OCI-LY7 (cell line): ENCODE results near the gene KLHL6. TPM values are rescaled to one million over a fixed set of nuclear protein-coding genes. Genes with fewer than 3 reads are reported as not detected.

Experiments used
- BruUV-seq: library from RNA; stranded (reverse); fragments of 400-500 nt; replicated peaks from 2 replicates; lab custom pipeline; 2021; lab: Mats Ljungman, UMichigan
- CTCF ChIA-PET: fragments of 300-600 bp; sonication (Branson Sonifier 250); formaldehyde crosslinking; loops from one replicate; lab custom pipeline; 2022; ENCODE audit warnings: antibody characterized with exemption; ENCODE audit not compliant: unreplicated experiment; lab: Charles Lee
- POLR2A ChIA-PET: fragments of 300-600 bp; sonication (Branson Sonifier 250); formaldehyde crosslinking; loops from one replicate; lab custom pipeline; 2022; ENCODE audit warnings: antibody characterized with exemption; lab: Charles Lee
- DNase-seq: peaks from one replicate; pipeline ENCODE4 v3.0.0-alpha.2; 2015; ENCODE audit warnings: low spot score
- H2AFZ ChIP-seq: fragments of 200-600 bp; sonication (generic), shearing (Covaris generic); 2 replicates; pipeline ENCODE4 v1.6.1; 2014; ENCODE audit warnings: mild to moderate bottlenecking, antibody characterized with exemption, low read length, moderate library complexity
- H3K27ac ChIP-seq: fragments of 200-600 bp; sonication (generic); 2 replicates; pipeline ENCODE4 v1.5.1; 2014; ENCODE audit warnings: mixed run types, low read depth, mild to moderate bottlenecking, moderate library complexity, low read length, inconsistent platforms; ENCODE audit not compliant: poor library complexity, severe bottlenecking
- H3K36me3 ChIP-seq: fragments of 200-600 bp; sonication (generic); 2 replicates; pipeline ENCODE4 v1.6.1; 2014; ENCODE audit warnings: mild to moderate bottlenecking, antibody characterized with exemption, low read length, moderate library complexity, mixed read lengths; ENCODE audit not compliant: insufficient read depth
- H3K4me1 ChIP-seq: fragments of 200-600 bp; sonication (generic); 2 replicates; pipeline ENCODE4 v1.5.1; 2014; ENCODE audit warnings: mild to moderate bottlenecking, low read length; ENCODE audit not compliant: insufficient read depth, poor library complexity, severe bottlenecking
- H3K4me2 ChIP-seq: fragments of 200-600 bp; sonication (generic); 2 replicates; pipeline ENCODE4 v1.6.1; 2014; ENCODE audit warnings: mild to moderate bottlenecking, low read length
- H3K4me3 ChIP-seq: fragments of 200-600 bp; sonication (generic); 2 replicates; pipeline ENCODE4 v1.5.1; 2014; ENCODE audit warnings: mild to moderate bottlenecking, low read depth, low read length; ENCODE audit not compliant: poor library complexity, severe bottlenecking
- H3K79me2 ChIP-seq: fragments of 200-600 bp; sonication (generic); 2 replicates; pipeline ENCODE4 v1.6.1; 2016; ENCODE audit warnings: low read depth, mild to moderate bottlenecking, low read length, moderate library complexity, mixed read lengths; ENCODE audit not compliant: insufficient read depth
- H3K9me2 ChIP-seq: fragments of 200-600 bp; sonication (generic); 2 replicates; pipeline ENCODE4 v1.6.1; 2016; ENCODE audit warnings: mild to moderate bottlenecking, low read length, mixed read lengths; ENCODE audit not compliant: insufficient read depth
- H3K9me3 ChIP-seq: fragments of 200-600 bp; sonication (generic); 2 replicates; pipeline ENCODE4 v1.6.1; 2014; ENCODE audit warnings: mild to moderate bottlenecking, mixed run types, low read length, mixed read lengths
- H4K20me1 ChIP-seq: fragments of 200-600 bp; sonication (generic); 2 replicates; pipeline ENCODE4 v1.6.1; 2014; ENCODE audit warnings: mild to moderate bottlenecking, antibody characterized with exemption, low read length, moderate library complexity, mixed read lengths; ENCODE audit not compliant: insufficient read depth
- EZH2phosphoT487 ChIP-seq: fragments of 200-600 bp; sonication (generic); IDR thresholded peaks from 2 replicates; pipeline ENCODE4 v1.6.1; 2018; ENCODE audit warnings: low read depth, borderline replicate concordance, mild to moderate bottlenecking, mixed run types, antibody characterized with exemption, low read length, moderate library complexity, mixed read lengths
- intact Hi-C: fragments of 100-400 bp; cut with micrococcal nuclease; formaldehyde crosslinking; loops from one replicate; pipeline ENCODE4 v1.10.0; 2022; ENCODE audit not compliant: unreplicated experiment
- total RNA-seq, 2 experiments: library from RNA; depleted of rRNA in 1 of 2; stranded (reverse); fragments of >200 nt in 1 of 2; shearing (Covaris generic) in 1 of 2; gene quantifications; 2 replicates each; pipeline ENCODE4 v1.2.3, GENCODE V29; 2014 to 2022
- TF ChIP-seq, protein P1 (sequence below): fragments of 200-600 bp; sonication (generic); conservative IDR thresholded peaks from 2 replicates; pipeline ENCODE4 v1.5.1; 2014; ENCODE audit warnings: mild to moderate bottlenecking, antibody characterized with exemption, low read length, moderate library complexity, mixed read lengths

Gene KLHL6
- total RNA-seq, 2 experiments from 2014 or later = 143 to 169 TPM

DNA sequence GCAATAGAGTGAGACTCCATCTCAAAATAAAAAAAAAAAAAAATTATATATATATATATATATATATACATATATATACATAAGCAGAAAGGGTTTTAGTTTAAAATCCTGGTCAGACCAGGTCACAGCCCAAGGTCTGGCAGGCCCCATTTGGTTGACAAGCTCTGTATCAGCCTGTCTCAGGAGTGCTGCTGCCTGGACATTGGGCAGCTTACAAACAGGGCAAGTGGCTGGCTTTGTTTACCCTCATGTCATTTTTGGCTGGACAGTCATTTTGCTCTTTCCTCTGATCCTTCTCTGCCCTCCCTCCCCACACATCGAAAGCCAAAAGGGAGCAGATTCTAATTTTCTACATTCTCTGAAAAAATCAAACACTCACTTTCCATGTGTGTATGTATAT lies 26.7 kb upstream of the KLHL6 start:
- no peaks in the 10 kb centered on the region for H4K20me1 ChIP-seq
- TF ChIP-seq, protein P1, sequence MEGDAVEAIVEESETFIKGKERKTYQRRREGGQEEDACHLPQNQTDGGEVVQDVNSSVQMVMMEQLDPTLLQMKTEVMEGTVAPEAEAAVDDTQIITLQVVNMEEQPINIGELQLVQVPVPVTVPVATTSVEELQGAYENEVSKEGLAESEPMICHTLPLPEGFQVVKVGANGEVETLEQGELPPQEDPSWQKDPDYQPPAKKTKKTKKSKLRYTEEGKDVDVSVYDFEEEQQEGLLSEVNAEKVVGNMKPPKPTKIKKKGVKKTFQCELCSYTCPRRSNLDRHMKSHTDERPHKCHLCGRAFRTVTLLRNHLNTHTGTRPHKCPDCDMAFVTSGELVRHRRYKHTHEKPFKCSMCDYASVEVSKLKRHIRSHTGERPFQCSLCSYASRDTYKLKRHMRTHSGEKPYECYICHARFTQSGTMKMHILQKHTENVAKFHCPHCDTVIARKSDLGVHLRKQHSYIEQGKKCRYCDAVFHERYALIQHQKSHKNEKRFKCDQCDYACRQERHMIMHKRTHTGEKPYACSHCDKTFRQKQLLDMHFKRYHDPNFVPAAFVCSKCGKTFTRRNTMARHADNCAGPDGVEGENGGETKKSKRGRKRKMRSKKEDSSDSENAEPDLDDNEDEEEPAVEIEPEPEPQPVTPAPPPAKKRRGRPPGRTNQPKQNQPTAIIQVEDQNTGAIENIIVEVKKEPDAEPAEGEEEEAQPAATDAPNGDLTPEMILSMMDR = no peak
- no peak for TF ChIP-seq EZH2phosphoT487
- no peak overlapping the region for H2AFZ ChIP-seq
- H3K4me2 ChIP-seq = peak overlapping the region; percentile 56
- H3K9me2 ChIP-seq = no peaks in the 10 kb centered on the region
- no peaks in the 10 kb centered on the region for H3K36me3 ChIP-seq
- H3K9me3 ChIP-seq = no peaks in the 10 kb centered on the region
- ChIA-PET CTCF (interaction anchor here (0.9 to 7.0 kb wide), 2 partner anchors 9 to 553 kb away, joined by 3 to 50 read pairs; partner anchors contain the start of gene EIF2B5), POLR2A (interaction anchor here (0.7 to 12.9 kb wide), 16 partner anchors 10 to 761 kb away, joined by 3 to 265 read pairs (median 6); partner anchors contain the start of gene KLHL6)
- DNase-seq = no peak
- intact Hi-C loops = no loop called here
- H3K4me3 ChIP-seq = peak overlapping the region; percentile 4
- peak overlapping the region; percentile 94 for H3K27ac ChIP-seq
- no TSS peak for BruUV-seq
- H3K4me1 ChIP-seq = peaks cover 100% of the 10 kb centered on the region
- no peaks in the 10 kb centered on the region for H3K79me2 ChIP-seq

DNA sequence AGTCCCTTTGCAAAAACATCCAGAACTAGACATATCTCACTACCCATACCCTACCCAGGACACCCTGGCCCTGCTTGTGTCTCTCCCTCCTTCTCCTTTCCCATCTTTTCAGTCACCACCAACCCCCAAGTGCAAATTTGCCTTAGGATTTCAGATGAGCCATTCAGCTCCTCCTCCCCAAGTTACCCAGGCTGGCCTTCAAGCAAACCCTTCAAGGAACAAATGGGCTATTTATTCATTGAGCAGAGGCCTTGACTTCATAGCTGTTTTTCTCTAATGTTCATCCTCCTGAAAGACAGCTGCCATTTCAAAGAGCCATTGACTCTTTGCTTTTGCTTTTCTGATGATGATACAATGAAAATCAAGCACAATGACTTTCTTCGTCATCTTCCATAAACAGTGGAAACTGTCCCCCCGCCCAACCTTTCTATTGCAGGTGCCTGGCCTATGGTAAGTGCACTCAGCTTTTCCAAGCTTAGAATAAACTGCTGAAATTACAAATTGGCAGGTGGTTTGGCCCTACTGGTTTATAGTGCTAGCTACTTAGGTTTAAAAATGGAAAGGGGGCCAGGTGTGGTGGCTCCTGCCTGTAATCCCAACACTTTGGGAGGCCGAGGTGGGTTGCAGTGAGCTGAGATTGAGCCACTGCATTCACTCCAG lies 26.1 kb upstream of the KLHL6 start:
- POLR2A ChIA-PET = interaction anchor here (0.7 to 12.9 kb wide), 17 partner anchors 10 to 761 kb away, joined by 3 to 265 read pairs (median 6); partner anchors contain the start of gene KLHL6
- intact Hi-C loops = no loop called here
- H3K27ac ChIP-seq = peak overlapping the region; percentile 94
- peak overlapping the region; percentile 84 for H3K4me2 ChIP-seq
- CTCF ChIA-PET = interaction anchor here (0.9 to 7.0 kb wide), 2 partner anchors 10 to 554 kb away, joined by 3 to 50 read pairs; partner anchors contain the start of gene EIF2B5
- BruUV-seq = no TSS peak
- H2AFZ ChIP-seq = no peak overlapping the region
- no peaks in the 10 kb centered on the region for H4K20me1 ChIP-seq
- DNase-seq = peak; percentile 93
- H3K4me1 ChIP-seq = peaks cover 100% of the 10 kb centered on the region
- no peaks in the 10 kb centered on the region for H3K36me3 ChIP-seq
- H3K4me3 ChIP-seq = peak overlapping the region; percentile 17
- no peaks in the 10 kb centered on the region for H3K9me3 ChIP-seq
- H3K79me2 ChIP-seq = no peaks in the 10 kb centered on the region
- H3K9me2 ChIP-seq = no peaks in the 10 kb centered on the region
- TF ChIP-seq, protein P1 = no peak
- no peak for TF ChIP-seq EZH2phosphoT487
